NCI-H2196 treated with DMSO at 0.1 percent for 48 hours (cell line): Measurements from ENCODE around the gene MAD2L1BP.

ENCODE experiments used
- DNase-seq: peaks from one replicate; lab custom pipeline; 2025; ENCODE audit not compliant: unreplicated experiment; lab: John Stamatoyannopoulos, UW

The MAD2L1BP gene

DNA sequence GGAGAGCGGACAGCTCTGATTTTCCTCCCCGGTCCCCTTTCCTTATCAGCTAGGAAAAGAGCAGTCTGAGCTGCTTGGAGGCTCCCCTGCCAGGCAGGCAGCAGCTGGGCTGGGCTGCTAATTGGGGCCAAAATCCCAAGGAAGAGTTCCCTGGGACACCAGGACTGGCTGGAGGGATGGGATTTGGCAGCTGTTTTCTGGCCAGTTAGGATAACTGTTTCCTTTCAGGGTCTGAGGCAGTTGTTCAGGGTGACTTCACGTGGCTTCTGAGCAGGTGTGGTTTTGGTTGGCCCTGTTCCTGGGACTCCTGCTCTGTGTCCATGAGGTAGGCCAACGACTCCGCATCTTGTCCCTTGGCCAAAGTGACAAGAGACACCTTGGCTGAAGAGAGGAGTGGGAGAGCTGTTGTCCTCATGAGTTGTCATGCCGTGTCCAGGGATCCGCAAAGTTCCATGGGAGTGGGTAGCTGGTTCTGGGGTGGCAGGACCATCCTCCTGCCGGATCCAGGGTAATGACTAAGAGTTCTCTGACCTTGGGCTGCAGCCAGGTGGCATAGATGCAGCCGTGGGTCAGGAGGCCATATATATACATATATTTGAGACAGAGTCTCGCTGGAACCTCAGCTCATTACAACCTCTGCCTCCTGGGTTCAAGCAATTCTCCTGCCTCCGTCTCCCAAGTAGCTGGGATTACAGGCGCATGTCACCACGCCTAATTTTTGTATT lies 30.7 kb downstream of the MAD2L1BP start:
- no peak for DNase-seq

DNA sequence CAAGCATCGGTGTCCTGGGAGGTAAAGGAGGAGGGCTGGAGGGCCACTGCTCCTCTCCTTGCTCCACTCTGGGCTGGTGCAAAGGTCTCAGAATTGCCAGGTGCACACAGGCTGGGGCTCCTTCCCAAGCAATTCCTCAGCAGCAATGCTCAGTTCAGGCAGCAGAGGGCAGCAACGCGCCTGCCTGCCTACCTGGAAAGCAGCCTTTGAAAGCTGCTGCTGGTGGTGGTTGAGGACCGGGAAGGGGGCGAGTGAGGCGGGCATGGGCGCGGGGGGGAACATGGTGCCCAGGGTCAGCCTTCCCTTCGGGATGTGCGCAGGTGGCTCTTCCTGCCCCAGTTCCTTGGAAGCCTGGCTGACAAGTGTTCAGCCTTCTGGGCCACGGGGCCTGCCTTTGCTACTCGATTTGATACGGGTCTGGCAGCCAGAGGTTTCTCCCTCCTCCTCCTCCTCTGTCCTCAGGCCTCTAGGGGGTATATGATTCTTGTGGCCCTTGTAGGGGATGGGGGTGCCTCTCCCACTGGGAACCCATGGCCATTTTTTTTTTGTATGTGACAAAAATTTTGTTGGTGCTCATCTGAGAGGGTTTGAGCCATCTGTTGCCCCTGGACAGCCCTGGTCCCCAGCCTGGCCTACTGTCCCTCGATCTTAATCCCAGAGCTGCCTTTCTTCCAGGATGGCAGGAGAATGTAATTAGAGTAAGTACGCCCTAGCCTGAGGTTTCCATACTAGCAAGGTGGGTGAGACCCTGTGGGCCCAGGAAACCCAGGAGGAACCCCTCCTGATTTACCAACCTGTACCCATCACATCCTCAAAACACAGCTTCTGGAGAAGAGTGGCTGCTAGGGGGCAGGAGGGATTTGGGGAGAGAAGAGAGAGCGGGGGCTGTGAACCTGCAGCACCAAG lies 31.9 kb downstream of the MAD2L1BP start:
- DNase-seq = peak; percentile 31

DNA sequence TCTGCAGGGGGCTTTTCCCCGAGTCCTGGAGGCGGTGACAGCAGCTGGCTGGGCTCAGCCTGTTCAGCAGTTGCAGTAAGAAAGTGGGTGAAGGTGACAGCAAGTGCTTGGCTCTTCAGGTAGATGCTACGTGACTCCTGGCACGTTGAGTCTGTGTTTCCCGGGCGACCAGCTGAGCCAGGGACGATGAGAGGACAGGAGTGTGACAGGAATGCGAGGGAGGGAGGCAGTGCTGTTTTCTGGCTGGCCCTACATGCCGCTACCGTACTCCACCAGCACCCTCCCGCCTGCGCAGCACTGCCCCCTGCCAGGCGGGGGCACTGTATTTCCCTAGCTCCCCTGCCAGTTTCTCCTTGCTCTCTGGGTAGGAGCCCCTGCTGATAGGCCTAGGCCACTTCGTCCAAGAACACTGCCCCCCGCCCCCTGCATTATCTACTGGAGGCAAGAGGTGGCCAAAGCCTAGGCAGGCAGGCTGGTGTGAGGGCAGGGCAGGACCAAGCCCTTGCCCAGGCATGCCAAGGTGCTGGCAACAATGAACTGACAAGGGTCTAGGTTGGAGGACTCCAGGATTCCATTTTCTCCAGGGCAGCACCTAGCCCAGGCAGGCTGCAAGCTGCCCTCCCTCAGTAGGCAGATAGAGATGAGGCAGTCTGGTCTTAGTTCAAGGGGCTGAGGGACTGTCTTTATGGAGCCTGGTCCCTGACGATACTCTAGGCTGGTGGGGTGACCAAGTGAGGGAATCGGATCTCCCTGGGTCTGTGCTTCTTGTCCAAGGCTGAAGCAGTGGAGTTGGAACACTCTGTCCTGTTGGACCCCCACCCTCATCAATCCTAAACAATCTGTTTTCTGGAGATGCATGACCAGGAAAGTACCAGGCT lies 32.8 kb downstream of the MAD2L1BP start:
- peak; percentile 11 for DNase-seq

DNA sequence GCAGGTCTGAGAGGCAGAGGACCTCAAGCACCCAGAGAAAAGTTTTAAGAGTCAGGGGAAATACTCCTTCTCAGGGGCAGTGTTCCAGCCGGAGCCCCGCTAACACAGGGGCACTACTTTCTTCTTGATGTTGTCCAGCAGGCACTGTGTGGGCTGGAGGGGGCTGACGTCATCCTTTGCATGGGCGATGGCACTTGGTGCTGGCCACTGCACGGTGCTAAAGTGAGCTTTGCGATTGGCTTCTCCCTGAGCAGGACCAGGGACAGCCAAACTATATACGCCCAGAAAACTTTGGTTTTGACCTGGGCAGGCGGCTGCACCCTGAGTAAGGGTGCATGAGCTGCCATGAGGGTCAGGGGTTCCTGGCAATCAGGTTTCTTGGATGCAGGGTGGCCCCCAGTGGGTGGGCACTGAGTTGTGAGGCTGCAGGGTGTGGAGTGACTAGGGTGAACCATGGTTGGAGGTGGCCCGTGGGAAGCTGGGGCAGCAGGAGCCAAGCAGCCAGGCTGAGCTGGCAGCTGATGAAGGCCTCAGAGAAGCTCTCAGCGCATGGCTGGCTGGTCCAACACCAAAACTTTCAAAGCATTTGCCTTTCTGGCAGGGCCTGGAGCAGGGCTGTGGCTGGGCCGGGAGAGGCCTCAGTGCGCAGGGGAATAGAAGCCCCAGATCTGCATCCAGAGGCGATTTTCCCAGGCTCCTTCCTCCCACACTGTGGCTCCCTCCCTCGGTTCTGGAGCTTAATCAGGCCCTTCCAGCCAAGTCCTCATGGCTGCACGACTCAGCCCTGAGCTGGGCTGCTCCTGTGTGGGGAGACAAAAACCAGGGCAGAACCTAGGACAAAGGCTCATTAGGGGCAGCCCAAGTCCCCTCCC lies 33.6 kb downstream of the MAD2L1BP start:
- DNase-seq = no peak

DNA sequence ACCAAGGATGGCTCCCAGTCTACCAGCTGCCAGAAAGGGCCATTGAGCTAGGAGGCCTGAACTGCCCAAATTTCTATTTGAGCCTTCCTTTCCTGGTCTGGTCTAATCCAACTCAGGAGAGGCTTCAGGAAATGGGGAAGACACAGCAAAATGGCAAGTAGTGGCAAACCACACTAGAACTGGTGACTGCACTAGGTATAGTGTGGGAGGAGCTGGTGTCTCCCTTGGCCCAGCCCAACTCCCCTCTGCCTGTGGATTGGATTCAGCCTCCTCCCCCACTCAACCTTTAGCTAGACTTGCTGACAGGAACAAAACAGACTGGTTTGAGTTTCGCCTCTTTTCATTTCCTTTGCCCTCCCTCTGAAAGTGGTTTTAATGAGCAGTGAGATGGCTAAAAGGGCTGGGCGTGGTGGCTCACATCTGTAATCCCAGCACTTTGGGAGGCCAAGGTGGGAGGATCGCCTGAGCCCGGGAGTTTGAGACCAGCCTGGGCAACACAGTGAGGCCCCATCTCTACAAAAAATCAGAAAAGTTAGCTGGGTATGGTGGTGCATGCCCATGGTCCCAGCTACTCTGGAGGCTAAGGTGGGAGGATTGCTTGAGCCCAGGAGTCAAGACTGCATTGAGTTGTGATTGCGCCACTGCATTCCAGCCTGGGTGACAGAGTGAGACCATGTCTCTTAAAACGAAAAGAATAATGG lies 34.4 kb downstream of the MAD2L1BP start:
- DNase-seq = no peak

DNA sequence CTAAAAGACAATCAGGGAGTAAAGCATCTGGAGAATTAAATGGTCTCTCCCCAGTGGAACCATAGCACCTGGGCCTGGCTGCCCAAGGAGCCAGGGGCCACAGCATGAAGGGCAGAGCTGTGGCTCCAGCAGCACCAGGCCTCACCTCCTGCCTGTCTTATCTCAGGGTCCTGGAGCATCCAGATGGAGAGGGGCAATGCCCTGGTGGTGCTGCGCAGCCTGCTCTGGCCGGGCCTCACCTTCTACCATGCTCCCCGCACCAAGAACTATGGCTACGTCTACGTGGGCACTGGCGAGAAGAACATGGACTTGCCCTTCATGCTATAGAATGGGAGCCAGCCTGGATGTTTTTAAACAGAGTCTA lies 35.0 kb downstream of the MAD2L1BP start:
- DNase-seq = no peak

DNA sequence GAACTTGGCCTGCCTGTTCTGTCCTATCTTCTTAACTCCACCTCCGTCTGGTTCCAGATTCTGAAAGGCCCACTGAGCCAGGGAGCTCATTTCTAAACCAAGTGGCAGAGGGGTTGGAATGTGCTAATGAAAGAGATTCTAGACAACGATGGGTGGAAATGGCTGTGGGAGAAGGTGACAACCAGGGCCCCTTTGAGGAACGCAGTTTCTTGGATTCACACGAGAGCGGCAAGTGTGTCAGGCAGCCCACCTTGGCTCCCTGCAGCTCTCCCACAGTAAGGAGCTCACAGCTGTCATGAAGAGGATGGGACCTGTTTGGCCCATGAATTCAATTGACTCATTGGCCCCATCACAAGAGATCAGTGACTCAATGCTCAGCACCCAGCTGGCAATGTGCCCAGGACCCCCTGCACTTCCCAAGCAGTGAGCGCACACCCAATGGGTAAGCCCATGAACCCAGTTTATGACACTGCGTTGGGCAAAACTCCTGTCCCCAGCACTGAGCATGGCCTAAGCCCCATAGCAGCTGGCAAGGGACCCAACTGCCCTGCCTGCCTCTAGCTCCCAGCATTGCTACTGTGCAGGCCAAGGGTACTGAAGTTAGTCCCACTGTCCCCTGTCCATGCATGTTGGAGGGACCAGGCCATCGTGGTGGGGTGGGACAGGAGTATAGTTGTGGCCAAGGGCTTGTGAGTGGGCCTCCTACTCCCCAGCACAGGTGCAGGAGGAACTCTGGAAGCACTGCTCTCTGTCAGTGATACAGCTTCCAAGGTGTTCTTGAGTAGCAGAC lies 35.6 kb downstream of the MAD2L1BP start:
- DNase-seq = no peak

DNA sequence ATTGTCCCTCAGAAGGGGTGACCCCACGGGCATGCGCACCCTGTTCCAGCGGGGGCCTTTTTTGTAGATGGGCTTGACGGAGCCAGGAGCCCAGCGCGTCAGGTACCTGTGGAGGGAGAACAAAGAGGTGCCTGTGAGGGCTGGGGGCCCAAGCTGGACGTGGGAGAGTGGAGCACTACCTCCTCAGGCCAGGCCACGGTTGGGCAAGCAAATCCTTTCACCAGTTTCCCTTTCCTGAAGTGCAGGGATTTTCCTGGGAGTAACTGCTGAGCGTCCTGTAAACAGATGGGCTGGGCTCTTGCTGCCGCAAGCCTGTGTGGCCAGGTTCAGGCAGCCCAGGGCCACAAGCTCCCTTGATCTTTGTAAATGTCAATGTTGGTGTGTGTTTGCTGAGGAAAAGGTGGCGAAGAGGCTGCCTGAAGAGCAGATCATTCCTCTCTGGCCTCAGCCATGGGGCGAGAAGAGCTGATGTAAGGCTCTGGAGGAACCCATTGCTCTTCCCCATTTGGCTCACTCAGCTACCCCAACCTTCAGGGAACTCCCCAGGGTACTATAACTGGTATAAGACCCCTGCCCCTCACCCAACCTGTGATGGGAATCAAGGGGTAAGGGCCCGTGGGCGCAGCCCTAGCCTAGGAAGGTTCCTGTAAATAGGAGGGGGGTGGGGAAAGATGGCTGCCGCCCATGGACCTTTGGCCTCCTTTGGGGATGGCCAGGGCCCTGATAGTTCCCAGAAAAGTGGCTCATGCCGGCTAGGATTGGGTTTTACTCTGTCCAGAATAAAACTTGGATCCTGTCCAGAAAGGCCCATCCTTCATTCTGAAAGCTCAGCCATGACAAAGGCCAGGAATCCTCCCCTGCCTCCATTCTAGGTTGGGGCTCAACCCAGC lies 36.4 kb downstream of the MAD2L1BP start:
- DNase-seq = no peak

DNA sequence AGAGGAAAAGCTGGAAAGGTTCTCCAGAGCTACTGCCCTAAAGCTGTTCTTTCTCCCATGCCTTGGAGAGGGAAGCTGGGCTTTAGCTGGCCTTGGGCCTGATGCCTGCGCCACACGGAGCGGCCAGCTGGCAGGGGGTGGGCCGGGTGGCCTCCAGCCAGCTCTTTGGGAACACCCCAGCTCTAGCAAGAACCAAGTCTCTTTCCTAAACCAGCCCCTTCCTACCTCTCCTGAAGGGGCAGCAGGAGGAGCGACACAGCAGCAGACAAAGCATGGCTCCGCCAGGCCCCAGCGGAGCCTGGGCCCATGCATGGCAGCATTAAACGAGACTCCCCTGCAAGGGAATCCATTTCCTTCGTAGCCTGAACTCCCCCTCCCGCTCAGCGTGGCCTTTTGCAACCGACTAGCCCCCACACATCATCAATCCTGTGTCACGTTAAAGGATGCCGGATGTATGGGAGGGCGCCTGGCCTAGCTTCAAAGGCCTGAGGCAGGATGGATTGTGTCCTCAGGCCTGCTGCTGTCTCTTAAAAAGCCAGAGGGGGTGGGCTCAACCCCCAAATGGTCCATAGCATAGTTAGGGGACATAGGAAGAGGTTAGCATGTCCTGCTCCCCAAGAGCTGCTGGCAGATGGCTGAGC lies 37.9 kb downstream of the MAD2L1BP start:
- no peak for DNase-seq

DNA sequence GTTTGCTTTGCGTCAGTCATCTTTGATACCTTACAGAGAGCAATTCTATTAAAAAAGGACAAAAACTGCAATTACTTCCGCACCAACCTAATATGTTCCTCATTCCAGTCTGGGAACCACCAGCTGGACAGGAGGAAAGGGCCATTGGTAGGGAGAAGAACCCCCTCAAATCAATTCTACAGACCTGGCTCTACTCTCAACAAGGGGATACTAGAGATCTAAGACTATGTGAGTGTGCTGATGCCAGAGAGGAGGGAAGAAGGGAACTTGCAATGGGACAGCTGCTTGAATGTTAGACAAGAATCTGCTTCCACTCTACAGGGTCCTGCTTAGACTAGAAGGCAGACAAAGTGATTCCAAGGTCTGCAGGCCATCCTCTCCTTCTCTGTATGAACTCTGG lies 38.7 kb downstream of the MAD2L1BP start:
- no peak for DNase-seq

DNA sequence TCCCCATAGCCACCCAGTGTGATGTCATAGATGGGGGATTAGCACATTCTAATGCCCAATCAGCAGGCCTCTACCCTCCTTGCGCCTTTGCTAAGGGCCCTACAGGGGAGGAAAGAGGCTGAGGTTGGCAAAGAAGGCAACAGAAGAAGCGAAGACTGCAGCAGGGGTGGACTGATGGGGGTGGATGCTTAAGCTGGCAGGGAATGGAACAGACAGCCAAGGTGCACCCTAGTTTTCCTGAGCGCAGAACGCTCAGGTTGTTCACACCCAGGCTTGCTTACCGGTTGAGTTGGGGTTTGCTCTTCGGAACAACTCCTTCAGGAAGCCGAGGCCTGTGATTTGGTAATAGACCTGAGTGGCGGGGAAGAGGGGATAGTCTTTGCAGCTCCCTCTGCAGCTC lies 39.3 kb downstream of the MAD2L1BP start:
- no peak for DNase-seq

DNA sequence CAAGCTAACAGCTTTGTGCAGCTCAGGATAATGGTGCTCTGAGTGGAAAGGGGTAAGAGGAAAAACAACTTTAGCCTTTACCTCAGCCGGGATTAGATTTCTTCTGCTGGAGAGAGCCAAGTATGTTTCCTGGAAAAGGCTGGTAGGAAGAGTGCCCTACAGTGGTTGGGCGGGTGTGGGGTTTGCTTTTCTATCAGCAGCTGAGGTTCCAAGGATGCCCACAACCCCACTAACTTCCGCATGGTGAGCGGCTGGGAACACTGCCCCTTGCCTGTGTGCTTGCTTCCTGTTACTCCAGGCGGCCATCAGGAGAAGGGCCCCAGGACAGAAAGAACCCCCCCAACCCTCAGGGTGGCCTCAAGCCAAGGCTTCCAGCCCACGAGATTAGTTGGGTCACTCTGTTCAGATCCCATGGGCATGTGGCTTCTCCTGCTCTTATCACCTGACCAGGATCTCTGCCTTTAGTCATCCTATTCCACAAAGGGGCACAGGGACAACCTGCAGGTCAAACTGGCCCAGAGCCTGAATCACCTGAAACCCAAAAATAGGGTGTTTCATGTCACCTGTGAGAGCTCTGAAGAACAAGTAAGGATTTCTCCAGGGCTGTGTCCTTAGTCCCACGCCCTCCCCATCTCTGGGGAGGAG lies 41.4 kb downstream of the MAD2L1BP start:
- no peak for DNase-seq

DNA sequence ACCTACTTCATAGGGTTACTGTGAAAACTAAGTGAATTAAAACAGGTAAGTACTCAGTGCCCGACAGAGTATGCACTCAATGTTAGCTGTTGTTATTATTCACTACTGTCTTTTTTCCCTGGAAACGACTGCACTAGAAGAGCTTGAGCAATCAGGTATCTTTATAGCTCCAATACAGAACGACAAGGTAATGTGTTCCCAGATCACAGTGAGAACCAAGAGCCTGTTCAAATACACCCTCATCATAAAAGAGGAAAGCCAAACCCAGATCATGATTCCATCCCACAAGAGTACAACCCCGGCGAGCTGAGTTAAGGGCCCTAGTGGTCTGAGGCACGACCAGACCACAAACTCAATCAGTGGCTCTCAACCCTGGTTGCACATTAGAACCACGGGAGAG lies 42.1 kb downstream of the MAD2L1BP start:
- DNase-seq = no peak

DNA sequence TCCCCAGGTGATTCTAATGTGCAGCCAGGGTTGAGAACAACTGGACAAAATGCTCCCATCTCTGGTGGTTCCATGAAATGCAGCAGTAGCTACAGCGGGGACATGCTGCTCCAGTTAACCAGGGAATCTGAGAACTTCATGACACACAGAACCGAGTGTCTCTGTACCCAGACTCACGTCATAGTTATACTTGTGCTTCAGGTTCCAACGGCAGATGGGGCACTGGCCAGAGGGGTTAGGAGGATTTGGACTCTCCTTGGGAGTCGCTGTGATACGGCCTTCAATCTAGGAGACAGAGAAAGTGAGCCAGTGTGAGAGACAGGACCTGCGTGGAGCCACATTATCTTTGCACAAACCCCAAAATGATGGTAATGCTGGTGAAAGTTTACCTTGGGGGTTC lies 42.7 kb downstream of the MAD2L1BP start:
- no peak for DNase-seq

DNA sequence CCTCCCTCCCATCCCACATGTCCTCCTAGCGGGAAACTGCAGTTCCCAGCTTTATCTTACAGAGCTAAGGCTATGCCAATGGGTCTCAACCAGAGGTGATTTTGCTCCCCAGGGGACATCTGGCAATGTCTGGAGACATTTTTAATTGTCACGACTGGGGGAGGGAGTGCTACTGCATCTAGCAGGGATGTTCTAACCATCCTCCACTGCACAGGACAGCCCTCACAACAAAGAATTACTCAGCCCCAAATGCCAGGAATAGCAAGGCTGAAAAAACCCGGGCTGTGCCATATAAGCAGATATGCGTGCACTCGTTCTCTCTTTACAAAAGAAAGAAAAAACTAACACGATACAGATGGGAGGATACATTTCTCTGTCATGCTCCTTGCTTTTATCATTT lies 43.4 kb downstream of the MAD2L1BP start:
- no peak for DNase-seq

DNA sequence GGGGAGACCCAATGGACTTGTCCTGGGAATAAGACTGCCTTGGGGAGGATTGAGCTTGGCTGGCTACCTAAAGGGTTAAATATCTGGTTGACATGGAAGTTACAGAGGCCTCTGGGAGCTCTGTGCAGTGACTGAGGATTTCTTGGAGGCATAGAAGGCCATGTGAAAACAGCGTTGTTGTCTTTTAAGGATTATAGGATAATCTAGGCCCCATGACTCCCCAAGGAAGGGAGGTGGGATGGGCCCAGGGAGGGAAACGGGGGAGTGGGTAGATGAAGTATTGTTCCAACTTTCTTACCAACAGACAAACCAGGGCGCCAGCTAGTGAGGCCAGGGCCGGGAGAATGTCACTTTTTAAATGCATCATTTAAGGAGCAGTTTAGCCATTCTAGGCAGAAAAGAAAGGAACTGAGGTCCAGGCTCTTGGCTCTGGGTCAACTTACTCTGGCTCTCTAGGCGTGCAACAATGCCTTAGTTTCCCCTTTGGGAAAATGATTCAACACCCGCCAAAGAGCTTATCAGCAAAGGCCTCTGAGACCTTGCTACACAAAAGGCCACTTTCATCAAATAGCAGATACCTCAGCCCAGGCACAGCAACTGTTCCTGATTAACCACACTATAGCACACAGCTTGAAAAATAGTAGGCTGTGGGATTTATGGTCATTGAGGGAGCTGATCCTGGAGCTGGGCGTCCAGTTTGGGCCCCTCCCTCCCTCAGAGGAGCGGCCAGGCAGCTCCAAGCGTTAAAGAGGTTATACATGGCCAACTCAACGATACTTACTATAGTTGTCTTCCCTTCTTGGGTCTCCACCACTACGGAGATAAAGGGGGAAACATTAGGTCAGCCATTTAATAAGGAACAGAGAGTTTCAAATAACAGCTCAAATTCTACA lies 44.9 kb downstream of the MAD2L1BP start:
- DNase-seq = no peak
